Transverse colon (tissue), 4 donors: ENCODE results near the gene LYRM2. TPM values are rescaled to one million over a fixed set of nuclear protein-coding genes. Genes with fewer than 3 reads are reported as not detected.

Experiments used
- DNase-seq: peaks from one replicate; pipeline ENCODE4 v3.0.0-alpha.2; 2019
- H3K27ac ChIP-seq, 4 donors: fragments of 200-600 bp; sonication (generic); 2 replicates each; pipeline ENCODE4 v1.5.1; 2016 to 2018; ENCODE audit warnings: inconsistent platforms in 4 of 4
- H3K27me3 ChIP-seq: fragments of 200-600 bp; sonication (generic); 2 replicates; pipeline ENCODE4 v1.5.1; 2017; ENCODE audit warnings: inconsistent platforms
- H3K36me3 ChIP-seq, 4 donors: fragments of 200-600 bp; sonication (generic); 2 replicates each; pipeline ENCODE4 v1.5.1; 2017 to 2019; ENCODE audit warnings: inconsistent platforms in 4 of 4
- H3K4me1 ChIP-seq, 4 donors: fragments of 200-600 bp; sonication (generic); 2 replicates each; pipeline ENCODE4 v1.5.1; 2017 to 2020; ENCODE audit warnings: inconsistent platforms in 4 of 4
- H3K4me3 ChIP-seq, 4 donors: fragments of 200-600 bp; sonication (generic); 1 replicate in 1 of 4; 2 replicates in 3 of 4; pipeline versions ENCODE4 v1.5.1 to v1.6.1; 2017 to 2019; ENCODE audit warnings: inconsistent platforms in 4 of 4
- H3K9me3 ChIP-seq, 2 donors: fragments of 200-600 bp; sonication (generic); 2 replicates each; pipeline ENCODE4 v1.5.1; 2017 to 2019; ENCODE audit warnings: inconsistent platforms in 2 of 2
- EP300 ChIP-seq: sonication (generic); formaldehyde crosslinking; IDR thresholded peaks from one replicate; pipeline ENCODE4 v1.6.1; 2017; ENCODE audit warnings: antibody characterized with exemption, low read depth
- POLR2A ChIP-seq: fragments of 450-650 bp; IDR thresholded peaks from one replicate; pipeline ENCODE4 v1.6.1; 2016; ENCODE audit warnings: antibody characterized with exemption, mild to moderate bottlenecking, moderate library complexity
- POLR2AphosphoS5 ChIP-seq, 3 donors: sonication (generic); formaldehyde crosslinking; IDR thresholded peaks; one replicate each; pipeline ENCODE4 v1.6.1; 2016; ENCODE audit warnings: antibody characterized with exemption in 3 of 3
- WGBS, 2 donors: methylation state at CpG; one replicate each; pipeline ENCODE4 v1.1.5; 2018; ENCODE audit warnings: low coverage in 1 of 2; 5-methylcytosine and 5-hydroxymethylcytosine counted together
- in situ Hi-C, 4 donors: fragments of 200-750 bp; cut with MboI; loops; one replicate each; pipeline versions ENCODE4 v1.15.0 to v1.15.1; 2017; ENCODE audit warnings: low sequenced_read_pairs in 3 of 4, low pct_ligation_motif_present in 1 of 4, low pct_unique_long_range_greater_than_20kb in 1 of 4
- intact Hi-C: fragments of 100-400 bp; cut with DNase I; formaldehyde crosslinking; loops from one replicate; pipeline ENCODE4 v1.15.1; 2023; ENCODE audit warnings: low total_unique reads
- total RNA-seq, 4 donors: library from RNA; depleted of rRNA; stranded (reverse); fragments of >200 nt; gene quantifications; one replicate each; pipeline ENCODE4 v1.1.0, GENCODE V29; 2016
- TF ChIP-seq, protein P1 (sequence below), 5 experiments: fragments of 200-600 bp in 3 of 5; fragments of 450-650 bp in 2 of 5; sonication (generic) in 3 of 5; IDR thresholded peaks; 1 replicate in 2 of 5; 2 replicates in 3 of 5; pipeline ENCODE4 v1.5.1; 2016 to 2017; ENCODE audit warnings: antibody characterized with exemption in 5 of 5, inconsistent platforms in 3 of 5, mild to moderate bottlenecking in 2 of 5, moderate library complexity in 1 of 5

The LYRM2 gene
- total RNA-seq, 4 donors from 2014 or later = 7.1 to 17.8 (median 16.4) TPM

DNA sequence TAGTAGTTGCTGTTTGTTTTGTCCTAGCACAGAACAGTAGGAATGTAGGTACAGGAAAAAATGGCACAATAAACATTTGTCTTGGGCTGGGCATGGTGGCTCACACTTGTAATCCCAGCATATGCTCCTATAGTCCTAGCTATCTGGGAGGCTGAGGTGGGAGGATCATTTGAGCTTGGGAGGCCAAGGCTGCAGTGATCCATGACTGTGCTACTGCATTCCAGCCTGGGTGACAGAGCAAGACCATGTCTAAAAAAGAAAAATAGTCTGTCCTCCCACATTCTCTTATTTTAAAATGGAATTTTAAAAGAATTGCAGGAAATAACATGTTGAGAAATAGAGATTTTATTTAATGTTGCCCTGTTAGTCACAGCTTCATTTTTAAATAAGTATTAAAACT, 117.8 kb downstream of the LYRM2 start:
- DNase-seq = no peak
- H3K36me3 ChIP-seq = no peaks in the 10 kb centered on the region
- no peak overlapping the region for H3K4me3 ChIP-seq
- intact Hi-C loops (no loop called here), in situ Hi-C loops (no loop called here)
- H3K27ac ChIP-seq = no peak overlapping the region
- H3K9me3 ChIP-seq = no peaks in the 10 kb centered on the region
- TF ChIP-seq POLR2AphosphoS5 (IDR thresholded peaks at IDR 0.05) (no peak), POLR2A (no peak), EP300 (no peak)
- TF ChIP-seq, protein P1, sequence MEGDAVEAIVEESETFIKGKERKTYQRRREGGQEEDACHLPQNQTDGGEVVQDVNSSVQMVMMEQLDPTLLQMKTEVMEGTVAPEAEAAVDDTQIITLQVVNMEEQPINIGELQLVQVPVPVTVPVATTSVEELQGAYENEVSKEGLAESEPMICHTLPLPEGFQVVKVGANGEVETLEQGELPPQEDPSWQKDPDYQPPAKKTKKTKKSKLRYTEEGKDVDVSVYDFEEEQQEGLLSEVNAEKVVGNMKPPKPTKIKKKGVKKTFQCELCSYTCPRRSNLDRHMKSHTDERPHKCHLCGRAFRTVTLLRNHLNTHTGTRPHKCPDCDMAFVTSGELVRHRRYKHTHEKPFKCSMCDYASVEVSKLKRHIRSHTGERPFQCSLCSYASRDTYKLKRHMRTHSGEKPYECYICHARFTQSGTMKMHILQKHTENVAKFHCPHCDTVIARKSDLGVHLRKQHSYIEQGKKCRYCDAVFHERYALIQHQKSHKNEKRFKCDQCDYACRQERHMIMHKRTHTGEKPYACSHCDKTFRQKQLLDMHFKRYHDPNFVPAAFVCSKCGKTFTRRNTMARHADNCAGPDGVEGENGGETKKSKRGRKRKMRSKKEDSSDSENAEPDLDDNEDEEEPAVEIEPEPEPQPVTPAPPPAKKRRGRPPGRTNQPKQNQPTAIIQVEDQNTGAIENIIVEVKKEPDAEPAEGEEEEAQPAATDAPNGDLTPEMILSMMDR (IDR thresholded peaks at IDR 0.05) = no peak
- no peaks in the 10 kb centered on the region for H3K27me3 ChIP-seq
- H3K4me1 ChIP-seq = no peaks in the 10 kb centered on the region

DNA sequence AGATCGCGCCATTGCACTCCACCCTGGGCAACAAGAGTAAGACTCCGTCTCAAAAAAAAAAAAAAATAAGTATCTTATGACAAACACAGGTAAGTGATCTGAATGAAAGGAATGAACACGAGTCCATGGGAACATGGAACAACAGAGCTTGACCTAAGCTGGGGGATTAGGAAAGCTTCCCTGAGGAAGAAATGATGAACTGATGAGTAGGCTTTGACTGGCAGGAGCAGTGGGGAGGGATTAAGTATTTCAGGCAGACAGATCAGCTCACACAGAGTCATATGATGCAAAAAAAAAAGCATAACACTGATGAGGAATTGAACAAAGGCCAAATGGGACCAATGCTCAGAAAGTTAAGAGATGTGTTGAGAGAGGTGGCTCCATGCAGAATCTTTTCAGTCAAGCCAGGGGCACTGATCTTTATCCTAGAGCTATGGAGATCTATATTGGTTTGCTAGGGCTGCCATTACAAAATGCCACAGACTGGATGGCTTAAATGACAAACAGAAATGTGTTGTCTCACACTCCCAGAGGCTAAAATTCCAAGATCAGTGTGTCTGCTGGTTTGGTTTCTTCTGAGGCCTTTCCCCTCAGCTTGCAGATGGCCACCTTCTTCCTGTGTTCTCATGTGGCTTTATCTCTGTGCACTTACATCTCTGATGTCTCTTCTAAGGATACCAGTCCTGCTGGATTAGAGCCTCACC, 120.0 kb downstream of the LYRM2 start:
- H3K27me3 ChIP-seq = no peaks in the 10 kb centered on the region
- WGBS, 2 donors = 94 to 96% methylated on average over 4 of the region's 4 CpGs
- in situ Hi-C loops (no loop called here), intact Hi-C loops (no loop called here)
- no peaks in the 10 kb centered on the region for H3K36me3 ChIP-seq
- no peak overlapping the region for H3K4me3 ChIP-seq
- TF ChIP-seq POLR2A (no peak), EP300 (no peak), POLR2AphosphoS5 (IDR thresholded peaks at IDR 0.05) (no peak)
- TF ChIP-seq, protein P1 (IDR thresholded peaks at IDR 0.05) = no peak
- H3K27ac ChIP-seq = no peak overlapping the region
- DNase-seq = no peak
- no peaks in the 10 kb centered on the region for H3K4me1 ChIP-seq
- H3K9me3 ChIP-seq = no peaks in the 10 kb centered on the region

Other genes starting within 250 kb of the LYRM2 start
- 1 to 10 TPM in 3 of 4 donors, under 1 TPM in 1; 0.80 to 7.0 (median 2.2) TPM for gene RRAGD, start 226.5 kb downstream of the LYRM2 start, total RNA-seq
- gene ANKRD6, start 205.6 kb downstream of the LYRM2 start, total RNA-seq = 1 to 10 TPM; 2.7 to 9.4 (median 6.6) TPM
- gene MDN1, start 181.0 kb upstream of the LYRM2 start, total RNA-seq = 10 to 100 TPM; 16.8 to 30.8 (median 24.0) TPM
- 10 to 100 TPM in 3 of 4 donors, 1 to 10 TPM in 1; 8.0 to 19.8 (median 15.1) TPM for gene CASP8AP2, start 191.1 kb upstream of the LYRM2 start, total RNA-seq